ENCODE measurements around the gene CBX5.

- TF ChIP-seq SUZ12 (IDR thresholded peaks at IDR 0.05; ENCODE audit: extremely low read depth, insufficient read depth, insufficient read length), result no peak
- TF ChIP-seq YY1 (IDR thresholded peaks at IDR 0.05; ENCODE audit: insufficient read depth, insufficient read length), result no peak
Observed at GRCh38 chr12:54228471-54228870, 51.5 kb downstream of the CBX5 start.

All from NT2/D1 (cell line).